22Rv1 (cell line): Measurements from ENCODE around the gene CXCL12.

Source experiments
- H3K27ac ChIP-seq: fragments of 450-650 bp; 2 replicates; pipeline ENCODE4 v1.5.1; 2017
- CTCF ChIP-seq: fragments of 450-650 bp; IDR thresholded peaks from 2 replicates; pipeline ENCODE4 v1.5.1; 2017; ENCODE audit warnings: mild to moderate bottlenecking
- ZFX ChIP-seq: fragments of 450-650 bp; IDR thresholded peaks from 2 replicates; pipeline ENCODE4 v1.6.1; 2017; ENCODE audit warnings: antibody characterized with exemption, borderline replicate concordance

The CXCL12 gene

GRCh38 chr10:44385026-44385695, at the start of gene CXCL12:
TSS of gene CXCL12 (minus strand) at chr10:44385097. CDS start at chr10:44385005, 92 bp downstream.
- TF ChIP-seq CTCF (no peak), ZFX (no peak)

GRCh38 chr10:44427479-44427878, 42.6 kb upstream of the CXCL12 start:
- H3K27ac ChIP-seq = no peak overlapping the region
- no peak for TF ChIP-seq CTCF
- no peak for TF ChIP-seq ZFX

More at GRCh38 chr10:44385026-44385695, at the start of gene CXCL12:
- no peak within 1 kb of the TSS for H3K27ac ChIP-seq

- TF ChIP-seq ZFX = no peak
- TF ChIP-seq CTCF = no peak
- no peak overlapping the region for H3K27ac ChIP-seq
Measured at GRCh38 chr10:44427037-44427436, 42.1 kb upstream of the CXCL12 start.

- TF ChIP-seq ZFX (no peak), CTCF (no peak)
- no peak overlapping the region for H3K27ac ChIP-seq
Measured at GRCh38 chr10:44426247-44427034, 41.5 kb upstream of the CXCL12 start.

GRCh38 chr10:44425466-44425865, 40.6 kb upstream of the CXCL12 start:
- no peak for TF ChIP-seq ZFX
- TF ChIP-seq CTCF = no peak
- H3K27ac ChIP-seq = no peak overlapping the region

- TF ChIP-seq ZFX (no peak), CTCF (no peak)
- H3K27ac ChIP-seq = no peak overlapping the region
Measured at GRCh38 chr10:44424957-44425356, 40.1 kb upstream of the CXCL12 start.

- TF ChIP-seq CTCF (no peak), ZFX (no peak)
- no peak overlapping the region for H3K27ac ChIP-seq
Measured at GRCh38 chr10:44424298-44424697, 39.4 kb upstream of the CXCL12 start.
